ENCODE results near the gene EIF5A.
A peak's percentile ranks its signal among the peaks of the same experiment; 100 is the strongest.
"Not testable (repeated sequence)": the region's sequence is repeated elsewhere in the genome, so short reads cannot be mapped to it uniquely, and the experiment has no call there.

Gene EIF5A

DNA sequence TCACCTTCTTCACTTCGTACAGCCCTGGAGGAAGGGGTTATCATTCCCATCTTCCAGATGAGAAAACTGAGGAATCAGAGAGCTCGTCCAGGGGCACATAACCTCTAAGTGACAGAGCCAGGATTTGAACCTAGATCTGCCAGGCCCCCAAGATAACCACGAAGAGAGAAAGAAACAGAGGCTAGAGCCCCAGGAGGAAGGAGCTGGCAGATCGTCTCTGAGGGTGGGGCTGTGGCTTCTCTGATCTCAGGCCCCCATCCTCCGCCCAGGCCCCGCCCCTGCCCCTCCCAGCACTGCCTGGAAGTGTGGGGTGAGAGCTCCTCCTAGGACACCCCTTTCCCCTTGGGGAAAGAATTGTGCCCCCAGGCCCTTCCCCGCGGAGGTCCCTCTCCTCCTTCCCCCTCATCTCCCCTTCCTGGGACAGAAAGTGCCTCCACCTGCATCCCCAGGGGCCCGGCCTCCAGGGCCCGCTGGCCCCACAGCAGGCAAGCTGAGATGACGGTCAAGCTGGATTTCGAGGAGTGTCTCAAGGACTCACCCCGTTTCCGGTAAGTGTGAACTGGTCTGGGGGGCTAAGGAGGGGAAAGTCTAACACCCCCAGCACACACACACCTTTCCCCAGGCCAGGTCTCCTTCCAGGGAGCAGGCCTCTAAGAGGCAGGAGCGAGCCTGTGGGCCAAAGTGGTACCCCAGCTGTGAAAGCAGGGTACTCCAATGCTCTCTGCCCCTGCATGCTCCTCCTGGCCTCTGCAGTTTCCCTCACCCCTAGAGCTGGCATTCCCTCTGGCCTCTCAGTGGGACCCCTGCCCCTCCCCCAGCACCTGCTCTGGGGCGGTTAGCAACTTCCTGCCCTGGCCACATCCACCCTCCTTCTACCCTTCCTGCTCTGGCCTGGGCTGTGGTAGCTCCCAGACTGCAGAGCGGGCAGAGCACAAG, 29.1 kb downstream of the EIF5A start, which contains the start of gene ACAP1:
TSS of gene ACAP1 (plus strand) at position 290 of the 936 bp plus-strand sequence. CDS start at position 496, 206 bp downstream.
- TF ChIP-seq, protein P1, sequence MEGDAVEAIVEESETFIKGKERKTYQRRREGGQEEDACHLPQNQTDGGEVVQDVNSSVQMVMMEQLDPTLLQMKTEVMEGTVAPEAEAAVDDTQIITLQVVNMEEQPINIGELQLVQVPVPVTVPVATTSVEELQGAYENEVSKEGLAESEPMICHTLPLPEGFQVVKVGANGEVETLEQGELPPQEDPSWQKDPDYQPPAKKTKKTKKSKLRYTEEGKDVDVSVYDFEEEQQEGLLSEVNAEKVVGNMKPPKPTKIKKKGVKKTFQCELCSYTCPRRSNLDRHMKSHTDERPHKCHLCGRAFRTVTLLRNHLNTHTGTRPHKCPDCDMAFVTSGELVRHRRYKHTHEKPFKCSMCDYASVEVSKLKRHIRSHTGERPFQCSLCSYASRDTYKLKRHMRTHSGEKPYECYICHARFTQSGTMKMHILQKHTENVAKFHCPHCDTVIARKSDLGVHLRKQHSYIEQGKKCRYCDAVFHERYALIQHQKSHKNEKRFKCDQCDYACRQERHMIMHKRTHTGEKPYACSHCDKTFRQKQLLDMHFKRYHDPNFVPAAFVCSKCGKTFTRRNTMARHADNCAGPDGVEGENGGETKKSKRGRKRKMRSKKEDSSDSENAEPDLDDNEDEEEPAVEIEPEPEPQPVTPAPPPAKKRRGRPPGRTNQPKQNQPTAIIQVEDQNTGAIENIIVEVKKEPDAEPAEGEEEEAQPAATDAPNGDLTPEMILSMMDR (IDR thresholded peaks at IDR 0.05; ENCODE audit: low read depth, low read length) = no peak
- no peak within 1 kb of the TSS for H3K4me3 ChIP-seq (ENCODE audit: low read depth, low read length)
- no peaks in the 10 kb centered on the region for H3K36me3 ChIP-seq
- no peak within 1 kb of the TSS for H3K27ac ChIP-seq
- no peaks in the 10 kb centered on the region for H3K27me3 ChIP-seq (ENCODE audit: insufficient read depth, low read depth, severe bottlenecking)
- no peaks in the 10 kb centered on the region for H3K9me3 ChIP-seq (ENCODE audit: severe bottlenecking)
- DNase-seq = no peak

GRCh38 chr17:7337600-7337999, 30.2 kb downstream of the EIF5A start:
- not testable (repeated sequence) for H3K36me3 ChIP-seq; H3K4me3 ChIP-seq (ENCODE audit: low read depth, low read length); H3K27ac ChIP-seq; DNase-seq; H3K27me3 ChIP-seq (ENCODE audit: insufficient read depth, low read depth, severe bottlenecking); H3K9me3 ChIP-seq (ENCODE audit: severe bottlenecking)

DNA sequence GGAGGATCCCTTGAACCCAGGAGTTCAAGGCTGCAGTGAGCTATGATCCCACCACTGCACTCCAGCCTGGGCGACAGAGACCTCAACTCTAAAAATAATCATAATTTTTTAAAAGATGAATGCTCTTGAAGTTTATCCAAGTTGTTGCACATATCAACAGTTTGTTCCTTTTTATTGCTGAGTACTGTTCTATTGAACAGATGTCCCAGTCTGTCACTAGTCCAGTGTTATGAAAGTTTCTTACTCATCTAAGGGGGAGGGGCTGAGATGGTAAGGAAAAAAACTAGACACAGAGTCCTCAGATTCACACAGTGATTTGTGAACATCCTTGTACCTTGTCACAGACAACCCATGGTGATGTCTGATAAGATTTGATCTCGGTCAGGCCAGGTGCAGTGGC, 32.8 kb downstream of the EIF5A start:
- TF ChIP-seq, protein P1 (IDR thresholded peaks at IDR 0.05; ENCODE audit: low read depth, low read length) = no peak
- no peaks in the 10 kb centered on the region for H3K27me3 ChIP-seq (ENCODE audit: insufficient read depth, low read depth, severe bottlenecking)
- DNase-seq = no peak
- H3K36me3 ChIP-seq = no peaks in the 10 kb centered on the region
- H3K4me3 ChIP-seq (ENCODE audit: low read depth, low read length) = no peak overlapping the region
- no peaks in the 10 kb centered on the region for H3K9me3 ChIP-seq (ENCODE audit: severe bottlenecking)
- no peak overlapping the region for H3K27ac ChIP-seq

- H3K4me3 ChIP-seq (ENCODE audit: low read depth, low read length) = no peak overlapping the region
- no peaks in the 10 kb centered on the region for H3K36me3 ChIP-seq
- TF ChIP-seq, protein P1 (IDR thresholded peaks at IDR 0.05; ENCODE audit: low read depth, low read length) = no peak
- no peak overlapping the region for H3K27ac ChIP-seq
- H3K9me3 ChIP-seq (ENCODE audit: severe bottlenecking) = no peaks in the 10 kb centered on the region
- DNase-seq = no peak
- H3K27me3 ChIP-seq (ENCODE audit: insufficient read depth, low read depth, severe bottlenecking) = no peaks in the 10 kb centered on the region
Measured at GRCh38 chr17:7341842-7342241, 34.4 kb downstream of the EIF5A start.

DNA sequence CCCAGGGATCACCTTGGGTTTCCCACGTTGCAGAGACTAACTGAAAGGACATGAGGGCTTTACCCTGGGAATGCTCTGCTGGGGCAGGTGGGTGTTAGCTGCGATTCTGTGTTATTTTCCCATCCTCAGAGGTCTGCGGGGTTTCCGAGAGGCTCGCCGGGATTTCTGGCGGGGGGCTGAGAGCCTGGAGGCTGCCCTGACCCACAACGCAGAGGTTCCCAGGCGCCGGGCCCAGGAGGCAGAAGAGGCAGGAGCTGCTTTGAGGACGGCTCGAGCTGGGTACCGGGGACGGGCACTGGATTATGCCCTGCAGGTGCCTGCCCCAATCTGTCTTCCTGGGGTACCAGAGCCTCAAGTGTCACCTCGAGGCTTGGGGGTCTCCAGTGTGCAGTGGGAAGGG, 35.8 kb downstream of the EIF5A start:
- TF ChIP-seq, protein P1 (IDR thresholded peaks at IDR 0.05; ENCODE audit: low read depth, low read length) = no peak
- Histone ChIP-seq H3K9me3 (ENCODE audit: severe bottlenecking) (no peaks in the 10 kb centered on the region), H3K27me3 (ENCODE audit: insufficient read depth, low read depth, severe bottlenecking) (no peaks in the 10 kb centered on the region), H3K36me3 (no peaks in the 10 kb centered on the region), H3K4me3 (ENCODE audit: low read depth, low read length) (no peak overlapping the region), H3K27ac (no peak overlapping the region)
- DNase-seq = no peak

- Histone ChIP-seq H3K9me3 (ENCODE audit: severe bottlenecking) (no peaks in the 10 kb centered on the region), H3K4me3 (ENCODE audit: low read depth, low read length) (no peak overlapping the region), H3K36me3 (no peaks in the 10 kb centered on the region), H3K27ac (no peak overlapping the region), H3K27me3 (ENCODE audit: insufficient read depth, low read depth, severe bottlenecking) (no peaks in the 10 kb centered on the region)
- DNase-seq = no peak
- TF ChIP-seq, protein P1 (IDR thresholded peaks at IDR 0.05; ENCODE audit: low read depth, low read length) = peak; percentile 27; the same call in 1 of the 2 replicates
Measured at GRCh38 chr17:7346761-7347614, 39.6 kb downstream of the EIF5A start.

Measured in WERI-Rb-1 (cell line).